ENCODE data around the gene IGF2R.

DNA sequence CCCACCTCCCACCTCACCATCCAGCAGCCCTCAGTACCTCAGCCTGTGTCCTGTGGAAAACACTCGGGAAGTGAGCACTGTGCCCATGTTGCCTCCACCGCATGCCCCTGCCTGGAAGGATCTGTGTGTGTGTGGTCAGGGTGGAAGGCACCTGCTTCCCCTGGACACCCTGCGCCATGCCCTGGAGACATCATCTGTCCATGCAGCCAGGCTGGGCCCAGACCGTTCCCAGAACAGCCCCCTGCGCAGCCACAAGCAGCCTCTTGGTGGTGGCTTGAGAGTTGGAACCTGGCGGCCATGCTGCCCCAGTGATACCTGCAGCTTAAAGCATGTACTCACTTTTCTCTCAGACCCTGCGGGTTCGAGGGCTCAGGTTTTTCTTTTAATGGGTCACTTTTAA is 117.9 kb downstream of the IGF2R start:
- TF ChIP-seq, protein P1, sequence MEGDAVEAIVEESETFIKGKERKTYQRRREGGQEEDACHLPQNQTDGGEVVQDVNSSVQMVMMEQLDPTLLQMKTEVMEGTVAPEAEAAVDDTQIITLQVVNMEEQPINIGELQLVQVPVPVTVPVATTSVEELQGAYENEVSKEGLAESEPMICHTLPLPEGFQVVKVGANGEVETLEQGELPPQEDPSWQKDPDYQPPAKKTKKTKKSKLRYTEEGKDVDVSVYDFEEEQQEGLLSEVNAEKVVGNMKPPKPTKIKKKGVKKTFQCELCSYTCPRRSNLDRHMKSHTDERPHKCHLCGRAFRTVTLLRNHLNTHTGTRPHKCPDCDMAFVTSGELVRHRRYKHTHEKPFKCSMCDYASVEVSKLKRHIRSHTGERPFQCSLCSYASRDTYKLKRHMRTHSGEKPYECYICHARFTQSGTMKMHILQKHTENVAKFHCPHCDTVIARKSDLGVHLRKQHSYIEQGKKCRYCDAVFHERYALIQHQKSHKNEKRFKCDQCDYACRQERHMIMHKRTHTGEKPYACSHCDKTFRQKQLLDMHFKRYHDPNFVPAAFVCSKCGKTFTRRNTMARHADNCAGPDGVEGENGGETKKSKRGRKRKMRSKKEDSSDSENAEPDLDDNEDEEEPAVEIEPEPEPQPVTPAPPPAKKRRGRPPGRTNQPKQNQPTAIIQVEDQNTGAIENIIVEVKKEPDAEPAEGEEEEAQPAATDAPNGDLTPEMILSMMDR (IDR thresholded peaks at IDR 0.05): no peak
- no peak for TF ChIP-seq EZH2 (IDR thresholded peaks at IDR 0.05; ENCODE audit: borderline replicate concordance, insufficient read depth, low read depth, low read length, poor library complexity, severe bottlenecking)
